Activated T-cell treated with anti-CD3 and anti-CD28 coated beads for 1 hour (primary cell): ENCODE data around the gene GPLD1.
A peak's percentile ranks its signal among the peaks of the same experiment; 100 is the strongest.
"Not testable (repeated sequence)": the region's sequence is repeated elsewhere in the genome, so short reads cannot be mapped to it uniquely, and the experiment has no call there.

Source experiments
- DNase-seq: peaks from one replicate; pipeline ENCODE4 v3.0.0-alpha.2; 2020; ENCODE audit warnings: low read depth

GPLD1 gene

DNA sequence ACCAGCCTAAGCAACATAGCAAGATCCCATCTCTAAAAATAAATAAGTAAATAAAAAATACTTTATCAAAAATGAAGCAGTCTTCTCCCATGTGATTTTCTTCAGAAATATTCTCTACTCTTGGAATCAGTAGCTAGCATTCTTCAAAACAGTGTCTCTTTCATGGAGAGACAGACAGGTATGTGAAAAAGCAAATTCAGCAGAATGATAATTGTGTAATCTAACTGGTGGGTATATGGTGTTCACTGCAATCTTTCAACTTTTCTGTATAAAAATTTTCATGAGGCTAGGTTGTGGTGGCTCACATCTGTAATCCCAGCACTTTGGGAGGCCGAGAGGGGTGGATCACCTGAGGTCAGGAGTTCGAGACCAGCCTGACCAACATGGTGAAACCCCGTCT lies 78.8 kb downstream of the GPLD1 start:
- no peak for DNase-seq

- no peak for DNase-seq
Measured at GRCh38 chr6:24408719-24409410, 80.5 kb downstream of the GPLD1 start.

GRCh38 chr6:24405262-24405661 lies 84.1 kb downstream of the GPLD1 start:
- no peak for DNase-seq

DNA sequence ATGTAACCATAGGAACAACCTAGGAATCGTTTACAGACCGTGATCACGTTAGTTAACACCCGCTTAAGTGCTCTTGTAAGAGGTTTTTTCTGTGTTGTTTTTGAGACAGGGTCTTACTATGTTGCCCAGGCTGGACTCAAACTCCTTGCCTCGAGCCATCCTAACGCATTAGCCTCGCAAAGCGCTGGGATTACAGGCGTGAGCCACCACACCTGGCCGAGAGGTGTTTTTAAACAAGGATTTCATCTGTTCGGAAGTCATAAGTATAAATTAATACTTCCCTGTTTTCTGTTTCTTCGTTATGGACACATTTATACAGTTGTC lies 85.9 kb downstream of the GPLD1 start:
- no peak for DNase-seq

DNA sequence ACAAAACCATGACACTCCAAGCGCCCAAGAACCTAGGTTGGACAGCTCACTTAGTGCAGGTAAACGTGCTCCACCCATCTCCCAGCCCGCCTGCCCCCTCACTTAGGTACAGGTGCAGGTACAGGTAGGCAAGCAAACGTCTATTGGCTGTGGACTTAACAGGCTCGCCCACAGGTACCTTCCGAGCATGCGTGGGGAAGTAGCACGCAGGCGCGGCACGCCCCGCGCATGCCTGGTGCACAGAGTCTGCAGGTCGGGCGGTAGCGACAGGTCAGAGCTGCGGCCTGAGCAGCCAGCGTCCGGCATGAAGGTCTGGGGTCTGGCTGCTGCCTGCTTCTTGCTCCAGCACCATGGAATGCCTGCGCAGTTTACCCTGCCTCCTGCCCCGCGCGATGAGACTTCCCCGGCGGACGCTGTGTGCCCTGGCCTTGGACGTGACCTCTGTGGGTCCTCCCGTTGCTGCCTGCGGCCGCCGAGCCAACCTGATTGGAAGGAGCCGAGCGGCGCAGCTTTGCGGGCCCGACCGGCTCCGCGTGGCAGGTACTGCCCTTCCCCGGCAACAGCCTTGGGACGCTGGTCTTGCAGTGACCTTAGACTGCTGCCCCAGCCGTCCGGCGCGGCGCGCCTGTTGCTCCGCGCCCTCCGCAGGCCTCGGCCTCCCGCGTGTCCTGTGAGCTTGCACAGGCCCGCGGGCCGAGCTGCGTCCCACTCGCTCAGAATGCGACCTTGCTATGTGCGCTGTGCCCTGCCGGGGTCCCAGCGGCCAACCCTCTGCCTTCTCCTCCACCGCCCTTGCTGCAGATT lies 86.5 kb downstream of the GPLD1 start, which contains the start of gene MRS2:
Gene MRS2 (plus strand): TSS at position 240 of the 804 bp plus-strand sequence. CDS start 111 bp downstream, at position 351.
- peak; percentile 68 for DNase-seq

DNA sequence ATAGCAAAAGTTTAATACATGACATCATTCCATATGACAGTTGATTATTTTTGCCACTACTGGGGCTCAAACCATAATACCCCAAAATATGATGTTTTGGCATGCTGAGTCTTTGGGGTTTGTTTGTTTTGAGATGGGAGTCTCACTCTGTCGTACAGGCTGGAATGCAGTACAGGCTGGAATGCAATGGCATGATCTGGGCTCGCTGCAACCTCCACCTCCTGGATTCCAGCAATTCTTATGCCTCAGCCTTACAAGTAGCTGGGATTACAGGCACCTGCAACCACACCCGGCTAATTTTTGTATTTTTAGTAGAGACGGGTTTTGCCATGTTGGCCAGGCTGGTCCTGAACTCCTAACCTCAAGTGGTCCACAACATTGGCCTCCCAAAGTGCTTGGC lies 87.9 kb downstream of the GPLD1 start:
- DNase-seq, result no peak

GRCh38 chr6:24400045-24401039 lies 89.0 kb downstream of the GPLD1 start:
- DNase-seq, result not testable (repeated sequence)

DNA sequence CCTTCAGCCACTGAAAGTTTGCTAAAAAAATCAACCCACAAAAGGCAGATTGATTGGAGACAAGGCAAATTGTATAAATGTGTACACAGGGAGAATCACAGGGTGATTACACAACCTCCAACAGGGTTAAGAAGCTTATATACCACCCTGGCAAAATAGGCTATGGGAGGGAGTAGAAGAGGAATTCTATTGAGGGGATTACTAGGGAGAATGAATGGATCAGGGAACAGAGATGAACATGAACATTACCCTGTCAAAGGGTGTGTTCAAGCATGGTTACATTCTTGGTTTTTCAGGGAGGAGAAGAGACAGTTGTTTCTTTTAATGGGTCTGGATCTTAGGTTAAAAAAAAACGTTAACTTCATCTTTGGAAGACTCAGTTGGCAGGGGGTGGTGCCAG lies 91.7 kb downstream of the GPLD1 start:
- DNase-seq, result no peak

- no peak for DNase-seq
Measured at GRCh38 chr6:24396824-24397223, 92.6 kb downstream of the GPLD1 start.

- DNase-seq, result no peak
Measured at GRCh38 chr6:24394780-24395437, 94.5 kb downstream of the GPLD1 start.

GRCh38 chr6:24394061-24394779 lies 95.2 kb downstream of the GPLD1 start:
- DNase-seq, result no peak

DNA sequence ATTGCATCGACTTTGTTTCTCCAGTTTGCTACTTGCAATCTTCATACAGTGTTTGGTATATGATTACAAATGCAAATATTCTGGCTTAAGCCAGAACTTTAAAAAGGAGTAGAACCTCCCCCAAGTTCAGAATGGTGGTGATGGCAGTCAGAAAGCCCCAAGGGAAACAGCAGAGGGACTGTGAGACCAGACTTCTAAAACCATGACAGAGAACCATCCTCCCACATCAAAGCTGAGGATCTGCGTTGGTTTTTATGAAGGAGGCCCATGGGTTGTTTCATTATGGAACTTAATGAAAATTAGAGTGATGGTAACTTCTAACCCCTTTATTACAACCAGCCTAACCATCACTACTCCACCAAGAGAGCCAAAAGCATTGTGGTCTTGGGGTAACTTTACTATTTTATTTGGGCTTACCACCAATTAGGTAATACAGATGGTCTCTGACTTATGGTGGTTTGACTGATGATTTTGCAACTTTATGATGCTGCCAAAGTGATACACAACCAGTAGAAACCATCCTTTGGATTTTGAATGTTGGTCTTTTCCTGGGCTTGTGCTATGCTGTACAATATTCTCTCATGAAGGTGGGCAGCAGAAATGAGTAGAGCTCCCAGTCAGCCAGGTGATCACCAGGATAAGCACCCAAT lies 97.5 kb downstream of the GPLD1 start:
- no peak for DNase-seq

GRCh38 chr6:24391208-24391607 lies 98.2 kb downstream of the GPLD1 start:
- no peak for DNase-seq

DNA sequence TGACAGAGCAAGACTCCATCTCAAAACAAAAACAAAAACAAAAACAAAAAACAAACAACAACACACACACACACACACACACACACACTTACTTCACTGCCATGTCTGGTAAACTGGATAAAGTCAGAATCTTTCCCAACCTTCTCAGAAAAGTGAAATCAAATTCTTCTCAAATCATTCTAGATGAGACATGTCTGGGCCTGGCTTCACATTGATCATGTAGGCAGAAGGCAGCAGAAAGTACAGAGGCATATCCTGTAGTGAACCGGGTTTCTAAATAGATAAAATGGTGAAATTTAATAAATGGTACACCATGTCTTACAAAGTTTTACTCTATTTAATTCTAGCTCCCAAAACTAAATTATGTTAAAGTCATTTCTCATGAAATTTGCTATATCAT lies 101.6 kb downstream of the GPLD1 start:
- no peak for DNase-seq

GRCh38 chr6:24385536-24386269 lies 103.7 kb downstream of the GPLD1 start:
- DNase-seq, result no peak

GRCh38 chr6:24384369-24385130 lies 104.8 kb downstream of the GPLD1 start:
- not testable (repeated sequence) for DNase-seq

DNA sequence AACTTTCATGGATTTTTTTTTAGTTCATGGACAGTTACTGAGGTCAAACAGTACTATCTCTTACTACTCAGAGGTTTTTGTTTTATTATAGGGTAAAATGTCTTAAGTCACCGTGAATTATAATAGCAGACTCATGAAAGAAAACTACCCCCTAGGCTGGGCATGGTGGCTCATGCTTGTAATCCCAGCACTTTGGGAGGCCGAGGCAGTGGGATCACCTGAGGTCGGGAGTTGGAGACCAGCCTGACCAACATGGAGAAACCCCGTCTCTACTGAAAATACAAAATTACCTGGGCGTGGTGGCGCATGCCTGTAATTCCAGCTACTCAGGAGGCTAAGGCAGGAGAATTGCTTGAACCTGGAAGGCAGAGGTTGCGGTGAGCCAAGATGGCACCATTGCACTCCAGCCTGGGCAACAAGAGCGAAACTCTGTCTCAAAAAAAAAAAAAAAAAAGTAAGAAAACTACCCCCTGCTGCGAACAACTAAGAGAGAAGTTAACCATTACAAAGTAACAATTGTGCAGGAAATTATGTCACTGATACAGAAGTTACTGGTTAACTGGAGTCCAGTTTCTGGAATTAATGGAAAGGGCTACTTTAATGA lies 106.4 kb downstream of the GPLD1 start:
- not testable (repeated sequence) for DNase-seq

GRCh38 chr6:24382220-24382540 lies 107.2 kb downstream of the GPLD1 start:
- DNase-seq, result no peak
